MM.1S (cell line): Measurements from ENCODE around the gene TMEM270.

Experiments used
- DNase-seq: peaks from one replicate; pipeline ENCODE4 v3.0.0-alpha.2; 2015
- H2AFZ ChIP-seq: fragments of 300-600 bp; sonication (generic); 2 replicates; pipeline ENCODE4 v1.6.0; 2016; ENCODE audit warnings: antibody characterized with exemption, low read length
- H3F3A ChIP-seq: fragments of 300-600 bp; sonication (generic); 2 replicates; pipeline ENCODE4 v1.6.1; 2016; ENCODE audit warnings: mild to moderate bottlenecking, antibody characterized with exemption, low read length, moderate library complexity, mixed read lengths; ENCODE audit not compliant: insufficient read depth
- H3K27ac ChIP-seq: fragments of 300-600 bp; sonication (generic); 2 replicates; pipeline ENCODE4 v1.5.1; 2016; ENCODE audit warnings: mild to moderate bottlenecking, low read length
- H3K27me3 ChIP-seq: fragments of 300-600 bp; sonication (generic); replicated peaks from 2 replicates; pipeline ENCODE4 v1.6.0; 2016; ENCODE audit warnings: low read length; ENCODE audit not compliant: insufficient read depth
- H3K36me3 ChIP-seq: fragments of 300-600 bp; sonication (generic); replicated peaks from 2 replicates; pipeline ENCODE4 v1.6.1; 2016; ENCODE audit warnings: mild to moderate bottlenecking, low read length, mixed read lengths; ENCODE audit not compliant: insufficient read depth
- H3K4me1 ChIP-seq: fragments of 300-600 bp; sonication (generic); 2 replicates; pipeline ENCODE4 v1.6.1; 2016; ENCODE audit warnings: low read length, mixed read lengths
- H3K4me2 ChIP-seq: fragments of 300-600 bp; sonication (generic); 2 replicates; pipeline ENCODE4 v1.6.0; 2016; ENCODE audit warnings: low read depth, low read length
- H3K4me3 ChIP-seq: fragments of 300-600 bp; sonication (generic); 2 replicates; pipeline ENCODE4 v1.5.1; 2016; ENCODE audit warnings: low read length, mixed read lengths
- H3K79me2 ChIP-seq: fragments of 300-600 bp; sonication (generic); 2 replicates; pipeline ENCODE4 v1.6.1; 2016; ENCODE audit warnings: mixed run types, low read length, mixed read lengths
- H3K9ac ChIP-seq: fragments of 300-600 bp; sonication (generic); 2 replicates; pipeline ENCODE4 v1.6.1; 2016; ENCODE audit warnings: low read length, mixed read lengths
- H3K9me2 ChIP-seq: fragments of 300-600 bp; sonication (generic); replicated peaks from 2 replicates; pipeline ENCODE4 v1.6.1; 2016; ENCODE audit warnings: mild to moderate bottlenecking, low read length, mixed read lengths; ENCODE audit not compliant: insufficient read depth
- H3K9me3 ChIP-seq: fragments of 300-600 bp; sonication (generic); replicated peaks from 2 replicates; pipeline ENCODE4 v1.6.1; 2016; ENCODE audit warnings: mild to moderate bottlenecking, low read length, mixed read lengths; ENCODE audit not compliant: insufficient read depth
- H4K20me1 ChIP-seq: fragments of 300-600 bp; sonication (generic); 2 replicates; pipeline ENCODE4 v1.6.1; 2016; ENCODE audit warnings: mild to moderate bottlenecking, low read length, moderate library complexity, mixed read lengths; ENCODE audit not compliant: insufficient read depth
- CTCF ChIP-seq: fragments of 300-600 bp; sonication (generic); IDR thresholded peaks from 2 replicates; pipeline ENCODE4 v1.5.1; 2016; ENCODE audit warnings: antibody characterized with exemption, low read length, mixed read lengths
- EZH2 ChIP-seq: fragments of 300-600 bp; sonication (generic); optimal IDR thresholded peaks from 2 replicates; pipeline ENCODE3; 2017; ENCODE audit warnings: low read depth, mild to moderate bottlenecking, antibody characterized with exemption, low read length, mixed read lengths
- EZH2phosphoT487 ChIP-seq: fragments of 300-600 bp; sonication (generic); IDR thresholded peaks from 2 replicates; pipeline ENCODE4 v1.6.1; 2018; ENCODE audit warnings: antibody characterized with exemption, low read length

TMEM270 gene

DNA sequence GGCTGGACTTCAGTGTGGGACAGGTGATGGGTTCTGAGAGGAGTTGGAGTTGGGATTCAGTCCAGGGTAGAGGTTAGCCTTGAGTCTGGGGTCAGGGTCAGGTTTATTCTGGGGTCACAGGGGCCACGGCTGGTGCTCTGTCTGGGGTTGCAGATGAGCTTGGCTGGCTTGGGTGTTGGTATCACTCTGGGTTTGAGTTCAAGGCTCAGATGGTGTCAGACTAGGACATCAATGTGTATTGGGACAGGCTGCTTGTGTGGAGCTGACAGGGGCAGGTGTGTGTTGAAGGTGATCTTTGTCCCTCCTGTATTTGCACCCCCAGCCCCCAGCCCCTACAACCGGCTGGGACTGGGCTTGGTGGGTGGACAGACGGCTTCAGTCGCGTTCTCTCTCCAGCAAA lies 26.8 kb downstream of the TMEM270 start:
- no peak overlapping the region for H3K27ac ChIP-seq
- no peak overlapping the region for H2AFZ ChIP-seq
- no peaks in the 10 kb centered on the region for H3K9me3 ChIP-seq
- no peaks in the 10 kb centered on the region for H4K20me1 ChIP-seq
- no peak overlapping the region for H3K4me3 ChIP-seq
- H3K9ac ChIP-seq = no peak overlapping the region
- H3K36me3 ChIP-seq = no peaks in the 10 kb centered on the region
- H3K27me3 ChIP-seq = peaks cover 17% of the 10 kb centered on the region; the same call in 1 of the 2 replicates
- H3K79me2 ChIP-seq = no peaks in the 10 kb centered on the region
- H3K4me2 ChIP-seq = no peak overlapping the region
- H3K4me1 ChIP-seq = no peaks in the 10 kb centered on the region
- DNase-seq = no peak
- TF ChIP-seq EZH2 = no peak
- no peak for TF ChIP-seq CTCF
- no peak for TF ChIP-seq EZH2phosphoT487
- H3K9me2 ChIP-seq = no peaks in the 10 kb centered on the region
- H3F3A ChIP-seq = no peaks in the 10 kb centered on the region

- Histone ChIP-seq H3K36me3 (no peaks in the 10 kb centered on the region), H3K79me2 (no peaks in the 10 kb centered on the region), H3F3A (no peaks in the 10 kb centered on the region), H3K4me2 (no peak overlapping the region), H3K27me3 (peaks cover 17% of the 10 kb centered on the region; the same call in 1 of the 2 replicates), H2AFZ (no peak overlapping the region), H3K4me3 (no peak overlapping the region), H3K4me1 (no peaks in the 10 kb centered on the region), H3K9ac (no peak overlapping the region), H3K27ac (no peak overlapping the region), H3K9me3 (no peaks in the 10 kb centered on the region), H3K9me2 (no peaks in the 10 kb centered on the region), H4K20me1 (no peaks in the 10 kb centered on the region)
- DNase-seq = no peak
- TF ChIP-seq EZH2 (no peak), EZH2phosphoT487 (no peak), CTCF (no peak)
Observed at GRCh38 chr7:73888959-73889358, 28.0 kb downstream of the TMEM270 start.

DNA sequence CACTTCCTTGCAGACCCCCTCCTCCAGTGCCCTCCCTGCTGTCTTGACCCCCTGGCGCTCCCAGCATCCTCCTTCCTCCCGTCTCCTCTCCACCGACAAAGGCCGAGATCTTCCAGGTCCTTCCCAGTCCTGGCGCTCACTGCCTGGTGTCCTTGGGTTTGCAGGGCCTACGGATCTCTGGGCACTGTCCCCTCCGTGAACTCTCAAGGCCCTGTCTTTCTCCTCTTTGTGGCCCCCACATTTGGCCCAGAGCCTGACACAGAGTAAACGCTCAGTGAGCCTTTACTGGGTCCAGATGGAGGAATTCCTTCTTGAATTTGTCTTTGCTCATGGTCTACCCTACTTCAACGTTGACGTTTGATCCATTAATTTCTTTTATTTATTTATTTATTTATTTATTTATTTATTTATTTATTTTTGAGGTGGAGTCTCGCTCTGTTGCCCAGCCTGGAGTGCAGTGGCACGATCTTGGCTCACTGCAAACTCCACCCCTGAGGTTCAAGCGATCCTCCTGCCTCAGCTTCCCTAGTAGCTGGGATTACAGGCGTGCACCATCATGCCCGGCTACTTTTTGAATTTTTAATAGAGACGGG lies 29.7 kb downstream of the TMEM270 start:
- no peak overlapping the region for H2AFZ ChIP-seq
- no peak for DNase-seq
- no peak overlapping the region for H3K4me2 ChIP-seq

More for the DNA sequence above, 29.7 kb downstream of the TMEM270 start:
- Histone ChIP-seq H3K4me1 (no peaks in the 10 kb centered on the region), H3K36me3 (no peaks in the 10 kb centered on the region), H3K9ac (no peak overlapping the region), H3K79me2 (no peaks in the 10 kb centered on the region), H3K4me3 (no peak overlapping the region), H3K9me3 (no peaks in the 10 kb centered on the region), H3F3A (no peaks in the 10 kb centered on the region), H3K27ac (no peak overlapping the region), H3K27me3 (peaks cover 17% of the 10 kb centered on the region; the same call in 1 of the 2 replicates), H3K9me2 (no peaks in the 10 kb centered on the region), H4K20me1 (no peaks in the 10 kb centered on the region)
- TF ChIP-seq EZH2phosphoT487 = no peak
- TF ChIP-seq CTCF = no peak
- TF ChIP-seq EZH2 = no peak
